ENCODE measurements around the gene ARPC2. TPM values are rescaled to one million over a fixed set of nuclear protein-coding genes. Genes with fewer than 3 reads are reported as not detected.

The ARPC2 gene
- total and polyA plus RNA-seq, 8 donors = 229 to 452 (median 256) TPM

DNA sequence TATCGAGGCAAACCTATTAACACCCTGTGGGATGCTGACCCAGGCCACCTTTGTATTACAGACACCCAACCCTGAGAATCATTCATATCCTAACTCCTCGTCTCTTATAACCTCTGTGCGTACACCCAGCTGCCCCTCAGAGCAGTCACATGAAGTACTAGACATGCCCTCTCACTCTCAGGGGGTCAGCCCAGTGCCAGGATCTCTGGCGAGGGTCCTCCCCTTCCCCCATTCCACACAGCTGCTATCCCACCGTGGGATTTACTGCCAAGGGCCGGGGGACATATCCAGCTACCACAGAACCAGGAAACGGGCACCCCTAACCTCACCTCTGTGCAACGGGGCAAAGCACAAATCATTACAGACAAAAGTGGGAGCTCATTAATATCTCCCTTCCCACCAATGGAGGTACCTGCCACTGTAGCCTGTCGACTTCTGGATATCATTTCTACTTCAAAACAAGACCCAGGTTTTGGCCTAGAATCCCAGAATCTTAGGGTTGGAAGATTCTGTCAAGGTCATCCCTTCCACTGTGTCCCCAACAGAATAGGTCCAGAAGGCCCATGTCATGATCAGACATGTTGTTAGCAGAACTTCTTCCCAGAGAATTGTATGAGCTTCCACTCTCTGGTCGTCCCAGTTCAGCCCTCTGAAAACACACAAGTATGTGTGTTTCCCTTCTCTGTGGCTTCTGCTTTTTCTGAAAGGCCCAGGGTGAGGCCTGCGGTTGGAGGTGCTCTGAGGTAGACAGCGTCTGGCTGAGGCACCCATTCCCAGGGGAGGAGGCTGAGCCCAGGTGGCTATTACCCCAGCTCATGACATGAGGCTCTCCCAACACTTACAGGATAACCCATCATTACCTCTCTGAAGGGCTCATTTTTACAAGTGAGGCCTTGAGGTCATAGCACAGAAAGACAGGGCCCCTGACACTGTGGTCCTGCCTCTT is 73.6 kb downstream of the ARPC2 start:
- Histone ChIP-seq H3K4me1 (peaks cover 58 to 93% of the 10 kb centered on the region in 2 donors), H3K36me3 (no peaks in the 10 kb centered on the region), H3K27me3 (no peaks in the 10 kb centered on the region), H3K9me3 (no peaks in the 10 kb centered on the region), H3K4me3 (peak overlapping the region; percentile 75 to 95), H3K27ac (peak overlapping the region; percentile 98)
- intact Hi-C loops (cut with DNase I) = no loop called here
- DNase-seq (peak in 1 of 4 donors; percentile 55), ATAC-seq (no peak)
- TF ChIP-seq, protein P1, sequence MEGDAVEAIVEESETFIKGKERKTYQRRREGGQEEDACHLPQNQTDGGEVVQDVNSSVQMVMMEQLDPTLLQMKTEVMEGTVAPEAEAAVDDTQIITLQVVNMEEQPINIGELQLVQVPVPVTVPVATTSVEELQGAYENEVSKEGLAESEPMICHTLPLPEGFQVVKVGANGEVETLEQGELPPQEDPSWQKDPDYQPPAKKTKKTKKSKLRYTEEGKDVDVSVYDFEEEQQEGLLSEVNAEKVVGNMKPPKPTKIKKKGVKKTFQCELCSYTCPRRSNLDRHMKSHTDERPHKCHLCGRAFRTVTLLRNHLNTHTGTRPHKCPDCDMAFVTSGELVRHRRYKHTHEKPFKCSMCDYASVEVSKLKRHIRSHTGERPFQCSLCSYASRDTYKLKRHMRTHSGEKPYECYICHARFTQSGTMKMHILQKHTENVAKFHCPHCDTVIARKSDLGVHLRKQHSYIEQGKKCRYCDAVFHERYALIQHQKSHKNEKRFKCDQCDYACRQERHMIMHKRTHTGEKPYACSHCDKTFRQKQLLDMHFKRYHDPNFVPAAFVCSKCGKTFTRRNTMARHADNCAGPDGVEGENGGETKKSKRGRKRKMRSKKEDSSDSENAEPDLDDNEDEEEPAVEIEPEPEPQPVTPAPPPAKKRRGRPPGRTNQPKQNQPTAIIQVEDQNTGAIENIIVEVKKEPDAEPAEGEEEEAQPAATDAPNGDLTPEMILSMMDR (IDR thresholded peaks at IDR 0.05) = no peak

DNA sequence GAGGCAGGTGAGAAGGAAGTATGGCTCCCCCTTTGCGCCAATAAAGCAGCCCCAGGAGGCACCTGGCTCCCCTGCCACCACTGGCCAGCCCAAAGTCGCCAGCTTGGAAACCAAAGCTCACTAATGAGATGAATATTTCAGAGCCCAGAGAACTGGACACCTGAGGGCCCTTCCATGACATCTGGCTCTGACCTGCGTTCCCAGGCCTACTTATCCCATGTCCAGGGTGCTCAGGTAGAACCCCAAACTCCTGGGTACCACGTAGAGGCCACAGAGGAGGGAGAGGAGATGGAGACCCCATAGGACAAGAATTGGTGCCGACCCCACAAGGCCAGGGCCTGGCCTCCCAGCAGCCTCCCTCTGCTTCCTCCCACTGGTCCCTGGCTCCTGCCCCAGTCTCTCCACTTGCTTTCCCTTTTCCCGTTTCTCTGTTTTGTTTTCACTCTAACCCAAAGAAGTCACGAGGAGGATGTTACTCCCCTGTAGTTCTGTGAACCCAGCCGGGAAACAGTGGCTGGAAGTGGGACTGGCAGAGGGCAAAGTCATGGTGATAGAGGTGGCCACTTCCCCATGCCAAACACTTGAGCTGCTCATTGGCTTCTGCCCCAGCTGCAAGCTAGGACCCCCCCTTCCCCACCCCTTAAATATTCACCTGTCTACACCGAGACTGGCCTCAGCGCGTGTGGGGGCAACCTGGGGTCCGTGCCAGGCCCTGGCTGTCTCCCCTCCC is 74.5 kb downstream of the ARPC2 start:
- Histone ChIP-seq H3K36me3 (no peaks in the 10 kb centered on the region), H3K4me3 (peak overlapping the region; percentile 75 to 95), H3K4me1 (peaks cover 49 to 85% of the 10 kb centered on the region in 2 donors), H3K27me3 (no peaks in the 10 kb centered on the region), H3K27ac (peak overlapping the region; percentile 98), H3K9me3 (no peaks in the 10 kb centered on the region)
- intact Hi-C loops (cut with DNase I) = no loop called here
- peak in 1 of 4 donors; percentile 77 for DNase-seq
- TF ChIP-seq, protein P1 (IDR thresholded peaks at IDR 0.05) = no peak
- ATAC-seq = peak; percentile 26

DNA sequence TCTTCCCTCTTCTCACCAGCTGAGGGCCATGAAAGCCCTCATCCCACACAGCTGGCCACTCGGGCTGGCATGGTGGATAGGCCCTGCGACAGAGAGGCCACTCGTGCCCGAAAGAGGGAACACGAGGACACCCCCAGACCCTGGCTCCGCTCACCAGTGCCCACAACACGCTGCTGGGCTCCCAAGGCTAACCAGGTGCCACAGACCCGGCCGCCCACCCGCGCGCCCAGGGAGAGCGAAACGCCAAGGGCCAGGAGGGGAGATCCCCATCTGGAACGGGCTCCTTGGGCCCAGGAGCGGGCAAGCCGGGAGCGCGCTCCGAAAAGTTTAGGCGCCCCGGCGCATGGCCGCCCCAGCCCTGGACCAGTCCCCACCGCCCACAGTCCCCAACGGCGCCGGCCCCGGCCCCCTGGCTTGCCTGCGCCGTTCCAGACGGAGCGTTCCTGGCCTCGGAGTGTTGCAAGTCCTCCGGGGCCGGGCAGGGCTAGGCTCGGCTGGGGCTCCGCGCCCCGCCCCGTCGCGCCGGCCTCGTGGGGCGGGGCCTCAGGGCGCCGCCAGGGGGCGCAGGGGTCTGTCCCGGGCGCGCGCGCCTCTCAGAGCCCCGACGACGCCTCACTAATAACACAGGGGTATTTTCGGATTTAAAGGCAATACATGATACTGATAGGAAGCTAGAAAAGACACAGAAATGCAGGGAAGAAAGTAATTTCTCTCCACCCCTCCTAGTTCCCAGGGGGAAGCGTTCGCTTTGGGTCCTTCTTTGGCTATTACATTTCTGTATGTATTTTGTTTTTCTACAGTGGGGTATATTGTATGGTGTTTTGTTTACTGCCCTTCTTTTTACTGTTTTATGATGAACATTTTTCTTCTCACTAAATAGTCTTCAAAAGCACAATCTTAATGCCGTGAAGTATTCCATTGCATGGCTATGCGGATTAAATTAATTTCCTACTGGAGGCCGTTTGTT is 75.3 kb downstream of the ARPC2 start, which contains the start of gene TMBIM1:
Gene TMBIM1, minus strand, starts transcription at position 456 of the 967 bp plus-strand sequence. CDS start 10,362 bp downstream, outside the sequence.
- H3K27ac ChIP-seq = peak within 1 kb of the TSS; percentile 98
- ATAC-seq (peak; percentile 90), DNase-seq (peak; percentile 77 to 96 (median 82))
- TF ChIP-seq, protein P1 (IDR thresholded peaks at IDR 0.05) = peak; percentile 97 to 98
- no peaks in the 10 kb centered on the region for H3K9me3 ChIP-seq
- H3K27me3 ChIP-seq = no peaks in the 10 kb centered on the region
- peaks cover 41 to 76% of the 10 kb centered on the region in 2 donors for H3K4me1 ChIP-seq
- intact Hi-C loops (cut with DNase I) = no loop called here
- no peaks in the 10 kb centered on the region for H3K36me3 ChIP-seq
- peak within 1 kb of the TSS; percentile 75 to 95 for H3K4me3 ChIP-seq

DNA sequence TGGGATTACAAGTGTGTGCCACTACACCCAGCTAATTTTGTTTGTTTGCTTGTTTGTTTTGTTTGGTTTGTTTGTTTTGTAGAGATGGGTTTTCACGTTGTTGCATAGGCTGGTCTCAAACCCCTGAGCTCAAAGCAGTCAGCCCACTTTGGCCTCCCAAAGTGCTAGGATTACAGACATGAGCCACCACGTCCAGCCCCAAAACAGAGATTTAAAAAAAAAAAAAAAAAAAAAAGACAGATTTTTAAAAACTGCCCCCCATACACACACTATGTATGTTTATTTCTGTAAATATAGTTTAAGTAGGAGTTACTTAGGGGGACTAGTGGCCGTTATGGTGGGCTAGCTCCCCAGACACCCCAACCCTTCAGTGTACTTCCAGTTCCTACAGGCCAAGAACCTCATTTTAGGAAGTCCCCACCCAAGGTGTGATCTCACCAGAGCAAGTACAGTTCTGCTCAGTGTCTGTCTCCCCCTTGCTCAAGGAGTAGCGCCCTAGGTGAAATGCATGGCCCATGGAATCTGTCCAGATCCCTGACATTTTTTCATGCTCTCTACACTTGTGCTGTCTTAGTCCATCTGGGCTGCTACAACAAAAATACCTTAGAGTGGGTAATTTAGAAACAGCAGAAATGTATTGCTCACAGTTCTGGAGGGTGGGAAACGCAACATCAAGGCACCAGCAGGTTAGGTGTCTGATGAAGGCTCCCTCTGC is 76.9 kb downstream of the ARPC2 start:
- TF ChIP-seq, protein P1 (IDR thresholded peaks at IDR 0.05) = no peak
- H3K4me1 ChIP-seq = peaks cover 32 to 61% of the 10 kb centered on the region in 2 donors
- no peaks in the 10 kb centered on the region for H3K9me3 ChIP-seq
- ATAC-seq = no peak
- intact Hi-C loops (cut with DNase I) = no loop called here
- H3K27me3 ChIP-seq = no peaks in the 10 kb centered on the region
- no peak overlapping the region for H3K4me3 ChIP-seq
- peak overlapping the region; percentile 83 to 98 for H3K27ac ChIP-seq
- no peaks in the 10 kb centered on the region for H3K36me3 ChIP-seq
- no peak for DNase-seq
